GM19372 (cell line): ENCODE results near the gene TFAP2E.
"Not testable (repeated sequence)": the region's sequence is repeated elsewhere in the genome, so short reads cannot be mapped to it uniquely, and the experiment has no call there.

ENCODE experiments used
- ATAC-seq: cut with Tn5 transposase; IDR thresholded peaks from one replicate; pipeline ENCODE4 v1.9.1; 2021; ENCODE audit warnings: mild to moderate bottlenecking, low read depth, moderate library complexity; ENCODE audit not compliant: unreplicated experiment

TFAP2E gene

GRCh38 chr1:35570589-35571137 is 2.5 kb upstream of the TFAP2E start:
- no peak for ATAC-seq

GRCh38 chr1:35571263-35571662 is 1.9 kb upstream of the TFAP2E start:
- no peak for ATAC-seq

GRCh38 chr1:35572296-35572695 is 818 bp upstream of the TFAP2E start:
- ATAC-seq: no peak

- ATAC-seq: no peak
Measured at GRCh38 chr1:35574125-35574654, 1.1 kb downstream of the TFAP2E start.

- no peak for ATAC-seq
Measured at GRCh38 chr1:35574655-35575415, 1.7 kb downstream of the TFAP2E start.

- ATAC-seq: no peak
Measured at GRCh38 chr1:35575416-35575958, 2.4 kb downstream of the TFAP2E start.

- ATAC-seq: no peak
Measured at GRCh38 chr1:35576061-35576765, 3.1 kb downstream of the TFAP2E start.

GRCh38 chr1:35576766-35577070 is 3.6 kb downstream of the TFAP2E start:
- ATAC-seq: not testable (repeated sequence)

GRCh38 chr1:35577071-35577998 is 4.2 kb downstream of the TFAP2E start:
- ATAC-seq: no peak

GRCh38 chr1:35580949-35581388 is 7.9 kb downstream of the TFAP2E start:
- no peak for ATAC-seq

GRCh38 chr1:35581621-35582020 is 8.5 kb downstream of the TFAP2E start:
- ATAC-seq: not testable (repeated sequence)

- ATAC-seq: no peak
Measured at GRCh38 chr1:35585281-35585680, 12.2 kb downstream of the TFAP2E start.

GRCh38 chr1:35585805-35586204 is 12.7 kb downstream of the TFAP2E start:
- not testable (repeated sequence) for ATAC-seq

- no peak for ATAC-seq
Measured at GRCh38 chr1:35586808-35587207, 13.7 kb downstream of the TFAP2E start.

- no peak for ATAC-seq
Measured at GRCh38 chr1:35587736-35588135, 14.6 kb downstream of the TFAP2E start.

GRCh38 chr1:35588197-35588910 is 15.2 kb downstream of the TFAP2E start:
- ATAC-seq: no peak

GRCh38 chr1:35589516-35590427 is 16.7 kb downstream of the TFAP2E start:
- ATAC-seq: no peak

- no peak for ATAC-seq
Measured at GRCh38 chr1:35590476-35591040, 17.4 kb downstream of the TFAP2E start.
